HG03520 (cell line): ENCODE results near the gene MFAP2.

Experiments
- ATAC-seq: cut with Tn5 transposase; IDR thresholded peaks from one replicate; pipeline ENCODE4 v1.9.1; 2021; ENCODE audit warnings: mild to moderate bottlenecking, moderate library complexity; ENCODE audit not compliant: unreplicated experiment

Gene MFAP2

DNA sequence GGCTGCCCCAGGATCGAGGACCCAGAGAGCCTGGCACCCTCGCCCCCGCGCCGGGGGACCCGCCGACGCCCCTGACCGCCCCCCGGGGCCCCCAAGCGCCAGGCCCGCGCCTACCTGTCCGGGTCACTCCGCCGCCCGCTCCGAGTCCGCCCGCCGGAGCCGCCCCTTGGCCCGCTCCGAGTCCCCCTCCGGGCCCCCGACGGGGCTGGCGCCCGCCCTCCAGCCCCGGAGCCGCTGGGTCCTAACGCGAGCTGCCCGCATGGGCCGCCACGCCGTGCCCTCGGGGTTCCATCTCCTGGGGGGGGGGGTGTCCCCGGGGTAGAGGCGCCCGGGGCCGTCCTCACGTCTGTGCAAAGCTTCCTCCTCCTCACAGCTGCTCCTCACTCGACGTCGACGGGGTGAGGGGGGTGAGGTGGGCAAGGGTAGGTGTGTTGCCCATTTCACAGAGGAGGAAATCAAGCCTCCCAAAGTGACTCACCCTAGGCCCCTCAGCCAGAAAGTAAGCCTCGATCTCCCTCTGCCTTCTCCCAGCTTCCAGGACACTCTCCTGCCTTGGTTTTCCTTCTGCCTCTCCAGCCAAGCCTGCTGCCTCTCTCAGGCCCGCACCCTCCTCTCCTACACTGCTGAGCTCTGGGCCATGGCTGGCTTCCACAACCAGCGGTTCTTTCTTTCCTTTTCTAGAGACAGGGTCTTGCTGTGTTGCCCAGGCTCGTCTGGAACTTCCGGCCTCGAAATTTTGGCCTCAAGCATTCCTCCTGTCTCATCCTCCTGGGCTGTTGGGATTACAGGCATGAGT is at the start of gene MFAP2:
Gene MFAP2 (minus strand): TSS at position 148 of the 796 bp plus-strand sequence. CDS start 2,347 bp downstream, outside the sequence.
- ATAC-seq = no peak

GRCh38 chr1:17030206-17030605 is 49.8 kb upstream of the MFAP2 start:
- no peak for ATAC-seq

DNA sequence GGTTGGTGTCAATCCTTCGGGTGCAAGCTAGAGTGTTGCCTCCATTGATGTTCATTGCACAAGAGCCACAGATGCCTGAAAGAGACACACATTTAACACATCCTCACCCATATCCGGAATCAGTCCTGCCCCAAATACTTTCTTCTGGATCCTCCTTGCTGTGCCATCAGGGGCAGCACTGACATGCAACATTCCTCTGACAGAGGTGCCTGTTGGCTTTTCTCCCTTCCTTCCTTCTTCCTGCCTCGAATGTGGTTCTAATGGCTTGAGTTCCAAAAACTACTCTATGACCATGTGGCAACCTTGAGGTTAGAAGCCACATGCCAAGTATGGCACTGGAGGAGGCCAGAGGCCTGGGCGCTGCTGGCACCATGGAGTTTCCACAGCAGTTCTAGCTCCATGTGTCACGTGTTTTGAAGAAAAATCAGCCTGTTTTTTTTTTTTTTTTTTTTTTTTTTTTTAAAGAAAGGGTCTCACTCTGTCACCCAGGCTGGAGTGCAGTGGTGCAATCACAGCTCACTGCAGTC is 48.3 kb upstream of the MFAP2 start:
- no peak for ATAC-seq

GRCh38 chr1:17027900-17028299 is 47.5 kb upstream of the MFAP2 start:
- no peak for ATAC-seq

GRCh38 chr1:17027403-17027802 is 47.0 kb upstream of the MFAP2 start:
- ATAC-seq = no peak

DNA sequence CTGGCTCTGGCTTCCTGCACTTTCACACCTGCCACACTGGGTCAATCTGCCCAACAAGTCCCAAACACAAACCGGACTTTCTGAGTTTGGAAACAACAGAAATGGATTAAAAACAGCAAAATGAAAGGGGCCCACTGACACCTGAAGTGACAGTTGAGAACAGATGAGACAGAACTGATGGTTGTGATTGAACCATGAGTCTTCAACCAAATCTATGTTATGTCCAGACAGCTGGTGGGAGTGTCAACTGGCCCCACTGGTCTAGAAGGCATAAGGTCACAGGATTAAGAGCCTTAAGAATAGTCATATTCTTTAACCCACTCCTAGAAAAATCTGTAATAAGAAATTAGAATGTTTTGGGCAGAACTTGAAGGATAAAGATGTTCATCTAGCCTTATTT is 44.3 kb upstream of the MFAP2 start:
- no peak for ATAC-seq

DNA sequence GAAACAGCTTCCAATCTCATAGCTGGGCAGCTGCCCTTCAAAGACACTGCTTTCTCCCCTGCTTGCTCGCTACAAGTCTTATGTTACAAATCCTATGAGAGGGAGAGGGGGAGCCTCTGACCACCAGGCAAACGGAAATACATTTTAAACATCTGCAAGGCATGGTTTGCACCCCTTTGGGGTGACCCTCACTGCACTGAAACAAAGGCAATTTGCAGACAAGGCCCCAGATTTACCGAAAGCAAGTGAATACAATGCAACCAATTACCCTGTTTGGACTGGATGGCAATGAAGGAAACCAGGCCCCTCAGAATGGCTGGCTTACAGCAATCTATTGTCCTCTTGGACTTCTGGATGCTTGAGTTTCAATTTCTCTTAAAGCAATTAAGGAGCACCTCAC is 43.2 kb upstream of the MFAP2 start:
- no peak for ATAC-seq

DNA sequence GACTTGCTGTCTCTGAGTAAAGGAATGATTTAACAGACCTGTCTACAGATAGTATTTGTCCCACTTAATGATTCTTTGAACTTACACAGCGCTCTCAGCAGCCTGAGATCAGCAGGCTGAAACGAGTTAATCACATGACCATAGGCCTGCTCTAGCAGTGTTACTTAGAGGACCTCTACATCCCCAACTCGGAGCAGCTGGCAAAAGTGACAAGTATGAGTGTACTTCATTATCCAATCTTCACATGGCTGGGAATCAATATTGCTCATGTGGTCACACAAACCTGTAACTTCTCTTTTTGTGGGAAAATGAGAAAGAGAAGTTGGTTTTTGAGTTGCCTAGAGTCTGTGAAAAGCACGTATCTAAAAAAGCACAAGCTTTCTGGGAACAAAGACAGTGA is 42.7 kb upstream of the MFAP2 start:
- no peak for ATAC-seq

GRCh38 chr1:17021896-17022295 is 41.5 kb upstream of the MFAP2 start:
- ATAC-seq = no peak

GRCh38 chr1:17020502-17020901 is 40.1 kb upstream of the MFAP2 start:
- ATAC-seq = no peak

DNA sequence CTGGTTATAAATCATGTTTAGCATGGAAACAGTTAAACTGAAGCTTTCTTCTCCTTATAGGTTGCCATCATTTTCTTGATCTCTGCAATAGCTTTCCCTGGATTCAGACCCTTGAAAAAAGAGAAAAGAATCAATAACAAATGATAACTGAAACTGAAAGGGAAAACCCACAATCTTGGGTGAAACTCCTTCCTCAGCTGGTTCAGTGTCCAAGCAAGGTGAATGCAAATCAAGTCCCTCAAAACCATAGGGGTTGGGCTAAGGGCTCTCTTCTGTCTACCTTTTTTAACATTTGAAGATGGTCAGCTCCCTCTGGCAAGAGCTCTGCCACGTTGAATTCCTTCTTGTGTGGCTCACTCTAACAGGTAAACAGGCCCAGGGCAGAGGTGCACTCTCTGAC is 38.4 kb upstream of the MFAP2 start:
- ATAC-seq = no peak

GRCh38 chr1:17017435-17017834 is 37.0 kb upstream of the MFAP2 start:
- no peak for ATAC-seq

DNA sequence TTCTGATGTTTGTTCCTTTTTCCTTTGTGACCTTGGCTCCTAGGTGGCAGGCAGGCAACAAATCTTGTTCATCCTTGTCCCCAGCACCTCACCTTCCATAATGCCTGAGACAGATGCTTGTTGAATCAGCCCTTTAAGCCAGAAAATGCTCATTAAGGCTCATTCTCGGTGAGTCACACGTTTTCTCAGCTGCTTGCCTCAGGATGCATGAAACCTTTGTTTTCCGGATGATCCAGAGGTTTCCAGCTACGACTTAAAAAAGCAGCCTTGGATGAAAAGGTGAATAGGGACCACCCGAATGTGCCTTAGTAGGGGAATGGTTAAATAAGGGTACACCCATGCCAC is 35.9 kb upstream of the MFAP2 start:
- ATAC-seq = no peak

GRCh38 chr1:17014671-17015567 is 34.5 kb upstream of the MFAP2 start:
- no peak for ATAC-seq

- no peak for ATAC-seq
These were observed 33.3 kb upstream of the MFAP2 start for GRCh38 chr1:17013491-17014320.

GRCh38 chr1:17012775-17013490 is 32.5 kb upstream of the MFAP2 start:
- ATAC-seq = no peak

- ATAC-seq = peak; percentile 84
These were observed 31.3 kb upstream of the MFAP2 start, which contains the start of gene ATP13A2 for GRCh38 chr1:17011439-17012307. TSS of gene ATP13A2 (minus strand) at chr1:17011928. CDS start at chr1:17011738, 190 bp downstream.

DNA sequence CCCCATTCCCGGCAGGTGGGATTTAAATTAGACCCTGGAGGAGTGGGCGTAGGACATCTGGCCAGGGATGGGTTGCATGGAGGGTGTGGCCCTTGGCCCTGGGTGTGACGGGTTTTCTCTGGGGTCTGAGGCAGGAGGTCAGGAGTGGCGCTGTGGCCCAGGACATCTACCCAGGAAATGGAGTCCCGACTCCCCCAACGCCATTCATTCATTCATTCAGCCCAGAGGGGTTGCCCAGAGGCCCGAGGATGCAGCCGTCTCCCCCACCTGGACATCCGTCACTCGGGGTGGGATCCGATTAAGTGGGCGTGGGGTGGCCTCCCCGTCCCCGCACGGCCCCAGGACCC is 30.6 kb upstream of the MFAP2 start:
- no peak for ATAC-seq

GRCh38 chr1:17009706-17010105 is 29.3 kb upstream of the MFAP2 start:
- no peak for ATAC-seq
